Activated CD4-positive, alpha-beta T cell treated with anti-CD3 and anti-CD28 coated beads, Interleukin-2, amount 50 U/mL, for 4 hours (primary cell): ENCODE data around the gene ACTN1.
"Not testable (repeated sequence)": the region's sequence is repeated elsewhere in the genome, so short reads cannot be mapped to it uniquely, and the experiment has no call there.

Source experiments
- DNase-seq, 2 experiments: peaks; one replicate each; pipeline ENCODE4 v3.0.0-alpha.2; 2020

Gene ACTN1

GRCh38 chr14:68986225-68986624, 7.1 kb upstream of the ACTN1 start:
- DNase-seq, result no peak

GRCh38 chr14:68984686-68985085, 5.6 kb upstream of the ACTN1 start:
- DNase-seq, result no peak

GRCh38 chr14:68983191-68983590, 4.1 kb upstream of the ACTN1 start:
- DNase-seq, result no peak

GRCh38 chr14:68982581-68982980, 3.5 kb upstream of the ACTN1 start:
- DNase-seq, result no peak

- DNase-seq, result no peak
Measured at GRCh38 chr14:68981539-68981976, 2.5 kb upstream of the ACTN1 start.

- DNase-seq, result no peak
Measured at GRCh38 chr14:68981139-68981538, 2.0 kb upstream of the ACTN1 start.

- DNase-seq, result no peak
Measured at GRCh38 chr14:68979722-68980451, 785 bp upstream of the ACTN1 start.

GRCh38 chr14:68978172-68978911, 760 bp downstream of the ACTN1 start:
- DNase-seq, result peak; percentile 23 to 32

- peak in 1 of 2 experiments; percentile 12 for DNase-seq
Measured at GRCh38 chr14:68977718-68978171, 1.4 kb downstream of the ACTN1 start.

GRCh38 chr14:68977180-68977717, 1.9 kb downstream of the ACTN1 start:
- DNase-seq, result no peak

- DNase-seq, result no peak
Measured at GRCh38 chr14:68976160-68977067, 2.7 kb downstream of the ACTN1 start.

GRCh38 chr14:68975667-68976066, 3.4 kb downstream of the ACTN1 start:
- no peak for DNase-seq

GRCh38 chr14:68974759-68975347, 4.2 kb downstream of the ACTN1 start:
- no peak for DNase-seq

GRCh38 chr14:68973639-68974038, 5.5 kb downstream of the ACTN1 start:
- no peak for DNase-seq

GRCh38 chr14:68973219-68973565, 5.9 kb downstream of the ACTN1 start:
- not testable (repeated sequence) for DNase-seq

GRCh38 chr14:68972507-68973218, 6.4 kb downstream of the ACTN1 start:
- DNase-seq, result no peak

GRCh38 chr14:68971411-68972035, 7.6 kb downstream of the ACTN1 start:
- DNase-seq, result no peak

GRCh38 chr14:68970736-68971135, 8.4 kb downstream of the ACTN1 start:
- no peak for DNase-seq

- DNase-seq, result no peak
Measured at GRCh38 chr14:68970038-68970612, 9.0 kb downstream of the ACTN1 start.

GRCh38 chr14:68969278-68970033, 9.6 kb downstream of the ACTN1 start:
- DNase-seq, result no peak
